A549 (cell line): ENCODE data around the gene SNX19. TPM values are rescaled to one million over a fixed set of nuclear protein-coding genes. Genes with fewer than 3 reads are reported as not detected.
A peak's percentile ranks its signal among the peaks of the same experiment; 100 is the strongest.

Source experiments
- ATAC-seq, 2 experiments: fragments of 200-7000 bp in 1 of 2; fragments of >200 bp in 1 of 2; cut with Nextera tagmentation in 1 of 2; cut with Tn5 transposase in 1 of 2; 3 replicates each; pipeline versions ENCODE4 v1.8.0 to v1.9.1; 2018 to 2020; ENCODE audit warnings: mild to moderate bottlenecking in 1 of 2, moderate library complexity in 1 of 2
- CTCF ChIA-PET: fragments of 300-600 bp; sonication (Branson Sonifier 250); formaldehyde crosslinking; extraction: SDS; loops from one replicate; lab custom pipeline; 2021; ENCODE audit warnings: antibody characterized with exemption, inconsistent platforms; lab: Yijun Ruan, JAX
- POLR2A ChIA-PET: fragments of 350-600 bp; formaldehyde crosslinking; extraction: SDS; loops from one replicate; lab custom pipeline; 2021; ENCODE audit warnings: antibody characterized with exemption, inconsistent platforms; lab: Yijun Ruan, JAX
- DNase-seq, 2 experiments: peaks; one replicate each; pipeline versions ENCODE4 v3.0.0 to v3.0.0-alpha.2; 2011 to 2016; ENCODE audit warnings: low read depth in 1 of 2, low spot score in 1 of 2
- FAIRE-seq: peaks from 2 replicates; lab custom pipeline; 2011; peaks lifted over from hg19 to GRCh38; lab: Jason Lieb, UNC
- H3K27ac ChIP-seq, 2 experiments: fragments of >200 bp; sonication (Bioruptor Twin); formaldehyde crosslinking; 3 replicates each; pipeline ENCODE4 v1.5.1; 2016 to 2017
- H3K4me1 ChIP-seq: fragments of >200 bp; sonication (Bioruptor Twin); formaldehyde crosslinking; 3 replicates; pipeline ENCODE4 v1.6.1; 2016
- H3K4me2 ChIP-seq: fragments of >200 bp; sonication (Bioruptor Twin); formaldehyde crosslinking; 3 replicates; pipeline ENCODE4 v1.6.1; 2016
- H3K4me3 ChIP-seq: fragments of >200 bp; sonication (Bioruptor Twin); formaldehyde crosslinking; 3 replicates; pipeline ENCODE4 v1.5.1; 2016
- H3K9me3 ChIP-seq: fragments of >200 bp; sonication (Bioruptor Twin); formaldehyde crosslinking; 3 replicates; pipeline ENCODE4 v1.6.1; 2016
- BCL3 ChIP-seq: fragments of >200 bp; sonication (Bioruptor Twin); formaldehyde crosslinking; IDR thresholded peaks from 3 replicates; pipeline ENCODE4 v1.6.1; 2016
- CHD2 ChIP-seq: fragments of 150-350 bp; IDR thresholded peaks from 2 replicates; pipeline ENCODE4 v1.6.1; 2014; ENCODE audit warnings: low read length; ENCODE audit not compliant: partially characterized antibody
- CTCF ChIP-seq: fragments of >200 bp; sonication (Bioruptor Twin); formaldehyde crosslinking; IDR thresholded peaks from 3 replicates; pipeline ENCODE4 v1.5.1; 2016
- E2F6 ChIP-seq: IDR thresholded peaks from 2 replicates; pipeline ENCODE4 v1.6.1; 2012; ENCODE audit warnings: low read depth, borderline replicate concordance
- ELK1 ChIP-seq: fragments of 150-350 bp; IDR thresholded peaks from 2 replicates; pipeline ENCODE4 v1.6.1; 2014; ENCODE audit warnings: low read depth, mild to moderate bottlenecking, low read length
- EP300 ChIP-seq, 2 experiments: fragments of >200 bp; sonication (Bioruptor Twin); formaldehyde crosslinking; IDR thresholded peaks; 2 replicates in 1 of 2; 3 replicates in 1 of 2; pipeline ENCODE4 v1.6.1; 2016 to 2017
- ESRRA ChIP-seq: fragments of 150-350 bp; IDR thresholded peaks from 2 replicates; pipeline ENCODE4 v1.6.1; 2014; ENCODE audit warnings: mild to moderate bottlenecking, low read length, borderline replicate concordance
- FOSB ChIP-seq: fragments of 250-450 bp; sonication (Bioruptor Pico); IDR thresholded peaks from 2 replicates; pipeline ENCODE4 v1.5.0; 2020; ENCODE audit warnings: mild to moderate bottlenecking, moderate library complexity
- FOSL2 ChIP-seq, 2 experiments: fragments of 450-650 bp in 1 of 2; fragments of >200 bp in 1 of 2; sonication (Bioruptor Twin) in 1 of 2; formaldehyde crosslinking; IDR thresholded peaks; 2 replicates each; pipeline versions ENCODE4 v1.5.0 to v1.6.1; 2016 to 2020; ENCODE audit warnings: mild to moderate bottlenecking in 1 of 2, moderate library complexity in 1 of 2
- FOXS1 ChIP-seq: fragments of 250-450 bp; sonication (Bioruptor Pico); IDR thresholded peaks from 2 replicates; pipeline ENCODE4 v1.5.0; 2020; ENCODE audit warnings: mild to moderate bottlenecking, moderate library complexity
- GATA3 ChIP-seq: IDR thresholded peaks from 2 replicates; pipeline ENCODE4 v1.6.1; 2012; ENCODE audit warnings: borderline replicate concordance
- HES2 ChIP-seq: fragments of >200 bp; sonication (Bioruptor Twin); formaldehyde crosslinking; IDR thresholded peaks from 2 replicates; pipeline ENCODE4 v1.6.1; 2016
- HEYL ChIP-seq: fragments of 250-450 bp; sonication (Bioruptor Pico); IDR thresholded peaks from 2 replicates; pipeline ENCODE4 v1.8.0; 2021; ENCODE audit warnings: mild to moderate bottlenecking, moderate library complexity
- HMGXB4 ChIP-seq: fragments of 250-450 bp; sonication (Bioruptor Pico); IDR thresholded peaks from 2 replicates; pipeline ENCODE4 v1.5.0; 2021; ENCODE audit warnings: mild to moderate bottlenecking, moderate library complexity, borderline replicate concordance
- HOXB5 ChIP-seq: fragments of 250-450 bp; sonication (Bioruptor Pico); IDR thresholded peaks from 2 replicates; pipeline ENCODE4 v1.5.0; 2020; ENCODE audit warnings: mild to moderate bottlenecking, moderate library complexity
- JUNB ChIP-seq: fragments of >200 bp; sonication (Bioruptor Twin); formaldehyde crosslinking; IDR thresholded peaks from 2 replicates; pipeline ENCODE4 v1.6.1; 2016
- KDM1A ChIP-seq: fragments of 200-600 bp; sonication (generic); IDR thresholded peaks from 2 replicates; pipeline ENCODE4 v1.6.1; 2016; ENCODE audit warnings: low read depth, mild to moderate bottlenecking
- MAX ChIP-seq: IDR thresholded peaks from 2 replicates; pipeline ENCODE4 v1.6.1; 2012
- NFE2L2 ChIP-seq: fragments of 150-350 bp; conservative IDR thresholded peaks from 2 replicates; pipeline ENCODE4 v1.6.1; 2014; ENCODE audit warnings: low read length
- NR3C1 ChIP-seq: fragments of >200 bp; sonication (Bioruptor Twin); formaldehyde crosslinking; IDR thresholded peaks from 3 replicates; pipeline ENCODE4 v1.6.1; 2017
- PBX3 ChIP-seq: IDR thresholded peaks from 2 replicates; pipeline ENCODE4 v1.6.1; 2012
- PHF8 ChIP-seq: fragments of 200-600 bp; sonication (generic); IDR thresholded peaks from 2 replicates; pipeline ENCODE4 v1.6.1; 2016; ENCODE audit warnings: low read depth, mild to moderate bottlenecking, antibody characterized with exemption, moderate library complexity, borderline replicate concordance
- POLR2A ChIP-seq: IDR thresholded peaks from 2 replicates; pipeline ENCODE4 v1.6.1; 2012; ENCODE audit warnings: mild to moderate bottlenecking, low read length
- POLR2AphosphoS2 ChIP-seq: conservative IDR thresholded peaks from 2 replicates; pipeline ENCODE4 v1.6.1; 2012; ENCODE audit warnings: low read length, improper control_type of control experiment, inconsistent platforms
- RAD21 ChIP-seq, 2 experiments: fragments of >200 bp in 1 of 2; sonication (Bioruptor Twin) in 1 of 2; formaldehyde crosslinking in 1 of 2; IDR thresholded peaks in 1 of 2; conservative IDR thresholded peaks in 1 of 2; 2 replicates in 1 of 2; 3 replicates in 1 of 2; pipeline ENCODE4 v1.6.1; 2012 to 2018; ENCODE audit warnings: inconsistent platforms in 1 of 2
- SMC3 ChIP-seq: fragments of >200 bp; sonication (Bioruptor Twin); formaldehyde crosslinking; IDR thresholded peaks from 3 replicates; pipeline ENCODE4 v1.6.1; 2018; ENCODE audit warnings: inconsistent platforms
- ZC3H11A ChIP-seq: fragments of 450-650 bp; IDR thresholded peaks from 2 replicates; pipeline ENCODE4 v1.6.1; 2014; ENCODE audit warnings: antibody characterized with exemption, mild to moderate bottlenecking
- ZSCAN20 ChIP-seq: fragments of 250-450 bp; sonication (Bioruptor Pico); IDR thresholded peaks from 2 replicates; pipeline ENCODE4 v1.8.0; 2022; ENCODE audit warnings: mild to moderate bottlenecking, moderate library complexity
- WGBS: methylation state at CpG from one replicate; pipeline ENCODE4 v1.1.6; 2017; ENCODE audit errors: missing lambda C conversion rate; 5-methylcytosine and 5-hydroxymethylcytosine counted together
- polyA plus RNA-seq, 4 experiments: library from polyadenylated mRNA; depleted of rRNA in 3 of 4; stranded (reverse); fragments of >200 nt; fragmentation: RNase III in 1 of 4; extraction: RNeasy Plus Mini Kit Qiagen cat#74134 plus additional on column Dnase treatment in 1 of 4; gene quantifications; 2 replicates in 3 of 4; 3 replicates in 1 of 4; pipeline ENCODE4 v1.2.3, GENCODE V29; 2011 to 2017

The SNX19 gene
- polyA plus RNA-seq, 2 of the 4 experiments (the other 2 are of a cell fraction) = 13.4 to 26.7 TPM

DNA sequence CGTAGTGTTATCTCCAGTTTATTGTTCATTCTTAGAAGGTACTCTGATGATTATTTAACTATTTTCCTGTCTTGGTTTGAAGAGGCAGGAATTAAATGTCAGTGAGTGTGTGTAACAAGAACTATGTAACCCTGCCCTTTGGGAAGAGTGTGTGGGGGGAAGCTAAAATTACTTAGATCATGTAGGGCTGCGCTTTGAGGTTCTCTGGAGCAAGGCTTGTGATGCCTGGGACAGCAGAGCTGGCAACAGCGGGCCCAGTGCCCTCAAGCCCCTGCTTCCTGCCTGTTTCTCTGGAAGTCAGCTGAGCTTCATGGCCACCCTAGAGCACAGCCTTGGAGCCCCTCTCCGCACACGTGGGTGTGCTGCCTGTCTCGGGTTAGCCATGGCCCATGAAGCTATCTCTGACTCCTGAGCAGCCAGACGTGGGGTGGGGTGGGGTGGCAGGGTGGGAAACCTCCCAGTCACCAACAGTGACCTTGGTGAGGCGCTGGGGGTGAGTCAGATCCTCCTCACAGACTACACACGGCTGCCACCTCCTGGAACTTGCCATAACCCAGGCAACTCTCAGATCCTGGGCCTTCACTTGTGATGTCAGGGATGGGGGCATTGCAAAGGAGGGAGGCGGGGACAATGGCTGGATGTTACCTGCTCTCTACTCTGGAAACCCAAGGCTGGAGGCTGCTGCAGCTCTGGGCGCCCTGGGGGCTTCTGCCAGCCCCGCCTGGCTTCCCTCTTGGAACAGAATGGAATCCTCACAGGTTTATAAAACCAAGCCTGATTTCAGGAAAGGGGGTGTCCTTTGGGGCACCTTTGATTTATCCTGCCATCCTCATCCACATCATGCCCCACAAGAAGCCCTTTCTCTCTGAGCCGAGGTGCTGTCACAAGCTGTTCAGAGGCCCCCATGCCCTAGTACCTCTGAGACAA lies 88.6 kb downstream of the SNX19 start:
- no peak overlapping the region for H3K4me3 ChIP-seq
- WGBS = 44% methylated on average over 5 of the region's 13 CpGs
- DNase-seq = peak; percentile 69 to 80
- H3K4me2 ChIP-seq = peak overlapping the region; percentile 40; the same call in 2 of the 3 replicates
- peak overlapping the region; percentile 74 to 91 for H3K27ac ChIP-seq
- CTCF ChIA-PET = interaction anchor here (0.6 to 9.4 kb wide), 31 partner anchors 11 to 437 kb away, joined by 3 to 163 read pairs (median 4); partner anchors contain the start of genes ADAMTS15 and ADAMTS8
- POLR2A ChIA-PET = no interaction called here
- H3K4me1 ChIP-seq = peaks cover 13% of the 10 kb centered on the region
- H3K9me3 ChIP-seq = no peaks in the 10 kb centered on the region
- peak; percentile 98 to 99 for ATAC-seq
- no peak for TF ChIP-seq POLR2AphosphoS2
- TF ChIP-seq ZC3H11A = no peak
- TF ChIP-seq RAD21 (conservative IDR thresholded peaks at IDR 0.05 in 1 of 2, IDR thresholded peaks at IDR 0.05 in 1 of 2) = peak; percentile 89 to 93
- TF ChIP-seq KDM1A = no peak
- peak; percentile 95 for TF ChIP-seq SMC3
- TF ChIP-seq BCL3 = no peak
- TF ChIP-seq PHF8 = no peak
- TF ChIP-seq HEYL (CRISPR knock-in tag) = no peak
- no peak for TF ChIP-seq HOXB5
- TF ChIP-seq NR3C1 = no peak
- no peak for TF ChIP-seq HES2
- TF ChIP-seq FOSL2 (IDR thresholded peaks at IDR 0.05) = 0 out of 2 replicates have a peak, but pooled peaks have one; percentile 38
- TF ChIP-seq FOSL2 (CRISPR knock-in tag; IDR thresholded peaks at IDR 0.05) = peak; percentile 82
- no peak for TF ChIP-seq PBX3
- TF ChIP-seq ELK1 = no peak
- no peak for TF ChIP-seq HMGXB4 (CRISPR knock-in tag)
- TF ChIP-seq MAX = no peak
- no peak for TF ChIP-seq EP300 (IDR thresholded peaks at IDR 0.05)
- no peak for TF ChIP-seq JUNB
- TF ChIP-seq CTCF = peak; percentile 62
- no peak for TF ChIP-seq POLR2A
- no peak for TF ChIP-seq ZSCAN20
- no peak for TF ChIP-seq FOXS1 (CRISPR knock-in tag)
- peak; percentile 35; the same call in 1 of the 2 replicates for TF ChIP-seq ESRRA
- no peak for TF ChIP-seq FOSB
- no peak for TF ChIP-seq NFE2L2
- no peak for TF ChIP-seq E2F6
- no peak for TF ChIP-seq CHD2
- TF ChIP-seq GATA3 = no peak
- FAIRE-seq = no peak
